Ovary (tissue), 3 donors: ENCODE measurements around the gene CACUL1.

Experiments used
- EP300 ChIP-seq: sonication (generic); formaldehyde crosslinking; IDR thresholded peaks from one replicate; pipeline ENCODE4 v1.6.1; 2017; ENCODE audit warnings: antibody characterized with exemption
- POLR2A ChIP-seq: fragments of 450-650 bp; IDR thresholded peaks from one replicate; pipeline ENCODE4 v1.6.1; 2017; ENCODE audit warnings: antibody characterized with exemption, mild to moderate bottlenecking, moderate library complexity
- TF ChIP-seq, protein P1 (sequence below), 3 donors: fragments of 450-650 bp in 2 of 3; fragments of 200-600 bp in 1 of 3; IDR thresholded peaks; one replicate each; pipeline versions ENCODE4 v1.5.1 to v1.8.0; 2016 to 2022; ENCODE audit warnings: antibody characterized with exemption in 3 of 3, mild to moderate bottlenecking in 1 of 3
- donor health status: DM: no; HTN: no; CAD: no.

DNA sequence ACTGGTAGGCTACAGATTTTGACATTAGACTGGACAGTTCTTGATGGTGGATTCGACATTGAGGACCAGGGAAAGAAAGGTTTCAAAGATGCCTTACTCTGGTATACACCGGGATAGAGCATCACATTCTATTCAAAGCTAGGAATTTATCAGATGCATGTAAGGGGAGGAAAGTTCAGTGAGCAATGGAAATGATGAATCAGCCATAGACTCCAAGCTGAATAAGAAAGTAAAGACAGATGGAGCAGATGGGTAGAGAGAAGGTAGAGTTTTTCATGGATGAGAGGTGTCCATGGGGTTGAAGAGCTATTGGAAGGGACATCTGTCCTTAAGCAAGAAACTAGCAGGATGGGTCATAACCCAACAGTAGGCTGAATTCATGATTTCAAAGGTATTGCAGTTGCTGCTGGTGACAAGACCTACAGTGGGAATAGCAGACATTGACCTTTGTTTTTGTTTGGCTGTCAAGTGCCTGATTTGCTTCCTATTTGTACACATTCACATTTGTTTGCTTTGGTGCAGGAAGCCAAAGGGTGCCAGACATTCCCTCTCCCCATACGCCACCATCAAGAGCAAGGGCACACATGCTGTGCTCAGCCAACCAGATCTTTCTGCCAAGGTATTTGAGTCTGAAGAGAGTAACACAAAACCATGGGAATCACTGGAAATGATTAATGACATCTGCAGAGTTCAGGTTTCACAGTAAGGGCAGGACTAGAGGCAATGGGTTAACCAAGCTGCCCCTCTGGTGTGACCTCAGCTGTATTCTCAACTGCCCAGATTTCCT is 8.6 kb upstream of the CACUL1 start:
- TF ChIP-seq, protein P1, sequence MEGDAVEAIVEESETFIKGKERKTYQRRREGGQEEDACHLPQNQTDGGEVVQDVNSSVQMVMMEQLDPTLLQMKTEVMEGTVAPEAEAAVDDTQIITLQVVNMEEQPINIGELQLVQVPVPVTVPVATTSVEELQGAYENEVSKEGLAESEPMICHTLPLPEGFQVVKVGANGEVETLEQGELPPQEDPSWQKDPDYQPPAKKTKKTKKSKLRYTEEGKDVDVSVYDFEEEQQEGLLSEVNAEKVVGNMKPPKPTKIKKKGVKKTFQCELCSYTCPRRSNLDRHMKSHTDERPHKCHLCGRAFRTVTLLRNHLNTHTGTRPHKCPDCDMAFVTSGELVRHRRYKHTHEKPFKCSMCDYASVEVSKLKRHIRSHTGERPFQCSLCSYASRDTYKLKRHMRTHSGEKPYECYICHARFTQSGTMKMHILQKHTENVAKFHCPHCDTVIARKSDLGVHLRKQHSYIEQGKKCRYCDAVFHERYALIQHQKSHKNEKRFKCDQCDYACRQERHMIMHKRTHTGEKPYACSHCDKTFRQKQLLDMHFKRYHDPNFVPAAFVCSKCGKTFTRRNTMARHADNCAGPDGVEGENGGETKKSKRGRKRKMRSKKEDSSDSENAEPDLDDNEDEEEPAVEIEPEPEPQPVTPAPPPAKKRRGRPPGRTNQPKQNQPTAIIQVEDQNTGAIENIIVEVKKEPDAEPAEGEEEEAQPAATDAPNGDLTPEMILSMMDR (IDR thresholded peaks at IDR 0.05), result no peak
- TF ChIP-seq EP300 (no peak), POLR2A (no peak)
